Adipose tissue (tissue), 3 donors: Measurements from ENCODE around the gene MISP. TPM values are rescaled to one million over a fixed set of nuclear protein-coding genes. Genes with fewer than 3 reads are reported as not detected.
"Not testable (repeated sequence)": the region's sequence is repeated elsewhere in the genome, so short reads cannot be mapped to it uniquely, and the experiment has no call there.

Source experiments
- H3K27ac ChIP-seq: one replicate; pipeline ENCODE4 v1.5.1; 2013; ENCODE audit warnings: low read depth, low read length
- WGBS, 3 donors: extraction: QIAGEN DNeasy Blood & Tissue Kit; methylation state at CpG; one replicate each; pipeline ENCODE4 v1.1.7; 2013; 5-methylcytosine and 5-hydroxymethylcytosine counted together
- polyA plus RNA-seq, 3 donors: library from polyadenylated mRNA; stranded (reverse); fragments of 200-250 nt; gene quantifications; one replicate each; pipeline ENCODE4 v1.2.3, GENCODE V29; 2013
- donor health status: healthy with polysubstance abuse.
- donor health status: Bipolar disorder and iron deficiency.
- donor health status: healthy.

MISP gene
- polyA plus RNA-seq, 3 donors = 0.45 to 1.6 (median 1.0) TPM

DNA sequence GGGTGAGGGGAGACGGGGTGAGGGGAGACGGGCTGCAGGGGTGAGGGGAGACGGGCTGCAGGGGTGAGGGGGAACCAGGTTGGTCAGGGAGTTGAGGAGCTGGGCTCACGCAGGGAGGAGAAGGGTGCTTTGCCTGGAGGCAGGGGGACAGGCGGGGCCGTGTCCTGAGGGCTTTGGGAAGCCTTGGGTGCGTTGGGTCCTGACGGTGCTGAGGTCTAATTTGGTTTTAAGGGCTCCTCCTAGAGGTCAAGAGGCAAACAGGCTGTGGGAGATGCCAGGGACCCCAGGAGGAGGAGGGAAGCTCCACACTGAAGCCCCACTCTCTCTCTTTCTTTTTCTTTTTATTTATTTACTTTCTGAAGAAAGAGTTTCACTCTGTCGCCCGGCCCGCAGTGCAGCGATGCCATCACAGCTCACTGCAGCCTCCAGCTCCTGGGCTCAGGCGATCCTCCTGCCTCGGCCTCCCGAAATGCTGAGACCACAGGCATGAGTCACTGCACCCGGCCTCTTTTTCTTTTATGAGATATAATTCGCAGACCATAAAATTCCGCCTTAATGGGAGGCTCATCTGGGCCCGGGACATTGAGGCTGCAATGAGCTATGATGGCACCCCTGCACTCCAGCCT, 9.3 kb upstream of the MISP start:
- no peak overlapping the region for H3K27ac ChIP-seq
- 66 to 84% (median 81%) methylated on average over 15 to 18 of the region's 19 CpGs for WGBS, 3 donors

- 90 to 92% (median 92%) methylated on average over 24 of the region's 24 CpGs for WGBS, 3 donors
- no peak overlapping the region for H3K27ac ChIP-seq
Measured at GRCh38 chr19:742540-743075, 8.3 kb upstream of the MISP start.

DNA sequence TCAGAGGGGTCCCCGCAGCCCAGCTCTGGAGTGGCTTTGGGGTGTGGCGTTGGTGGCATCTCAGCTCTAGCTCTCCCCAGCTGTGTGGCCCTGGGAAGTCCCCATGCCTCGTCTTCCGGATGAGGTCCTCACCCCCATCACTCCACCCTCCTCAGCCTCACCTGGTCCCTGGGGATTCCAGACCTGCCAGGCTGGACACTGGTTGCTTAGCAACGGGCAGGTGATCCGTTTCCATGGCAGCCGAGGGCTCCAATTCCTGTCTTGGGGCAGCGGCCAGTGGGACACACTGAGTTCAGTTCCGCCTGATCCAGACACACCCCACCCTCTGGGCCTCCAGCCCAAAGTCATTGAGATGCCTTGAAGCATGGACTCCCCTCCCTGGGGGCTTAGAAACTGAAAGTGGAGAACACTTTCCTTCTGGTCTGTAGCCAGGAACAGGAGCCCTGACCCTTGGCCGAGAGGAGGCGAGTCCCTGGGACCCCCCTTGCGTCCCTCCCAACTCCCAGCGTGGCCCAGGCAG, 7.7 kb upstream of the MISP start:
- no peak overlapping the region for H3K27ac ChIP-seq
- WGBS, 3 donors = 45 to 49% (median 48%) methylated on average over 13 of the region's 13 CpGs

GRCh38 chr19:745138-745537, 5.8 kb upstream of the MISP start:
- not testable (repeated sequence) for H3K27ac ChIP-seq
- WGBS, 3 donors = 39 to 63% (median 60%) methylated on average over 7 of the region's 7 CpGs

- no peak overlapping the region for H3K27ac ChIP-seq
- 92 to 96% (median 95%) methylated on average over 39 to 43 of the region's 43 CpGs for WGBS, 3 donors
Measured at GRCh38 chr19:746208-746819, 4.6 kb upstream of the MISP start.

- 96 to 98% (median 98%) methylated on average over 21 to 22 of the region's 22 CpGs for WGBS, 3 donors
- H3K27ac ChIP-seq = no peak overlapping the region
Measured at GRCh38 chr19:746956-747355, 4.0 kb upstream of the MISP start.

DNA sequence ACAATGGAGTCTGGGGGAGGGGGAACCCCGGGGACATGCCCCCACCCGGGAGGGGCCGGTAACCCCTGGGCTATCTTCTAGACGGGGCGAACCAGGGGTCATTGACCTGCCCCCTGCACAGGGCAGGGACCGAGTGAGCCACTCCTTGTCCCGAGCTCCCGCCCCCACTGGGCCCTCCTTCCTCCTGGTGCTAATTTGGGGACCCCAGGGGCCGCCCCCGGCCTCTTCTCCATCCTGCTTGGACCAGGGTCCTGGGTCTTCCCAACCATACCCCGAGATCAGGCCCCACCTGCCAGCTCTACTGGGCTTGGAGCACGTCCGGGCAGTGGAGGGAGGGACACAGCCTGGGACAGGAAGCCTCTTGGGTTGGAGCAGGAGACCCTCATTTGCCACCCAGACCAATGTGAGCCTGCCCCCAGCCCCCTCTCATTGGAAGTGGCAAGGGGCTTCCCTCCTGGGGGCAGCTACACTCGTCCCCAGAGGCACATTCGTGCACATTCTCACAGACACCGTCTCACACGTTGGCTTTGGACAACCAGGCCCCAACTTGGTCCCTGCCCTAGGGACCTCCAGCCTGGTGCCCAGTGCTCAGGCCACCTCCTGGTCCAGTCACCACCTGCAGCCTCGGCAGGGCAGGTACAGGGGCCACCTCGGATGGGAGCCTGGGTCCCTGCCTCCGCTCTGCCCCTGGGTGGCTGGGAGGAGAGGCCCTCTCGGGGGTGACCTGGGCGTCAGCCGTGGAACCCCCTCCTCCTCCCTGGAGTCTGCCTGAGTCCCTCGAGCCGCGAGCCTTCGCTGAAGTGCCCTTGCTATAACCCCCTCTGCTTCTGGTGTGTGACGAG, 3.3 kb upstream of the MISP start:
- 93 to 98% (median 97%) methylated on average over 23 to 28 of the region's 28 CpGs for WGBS, 3 donors

DNA sequence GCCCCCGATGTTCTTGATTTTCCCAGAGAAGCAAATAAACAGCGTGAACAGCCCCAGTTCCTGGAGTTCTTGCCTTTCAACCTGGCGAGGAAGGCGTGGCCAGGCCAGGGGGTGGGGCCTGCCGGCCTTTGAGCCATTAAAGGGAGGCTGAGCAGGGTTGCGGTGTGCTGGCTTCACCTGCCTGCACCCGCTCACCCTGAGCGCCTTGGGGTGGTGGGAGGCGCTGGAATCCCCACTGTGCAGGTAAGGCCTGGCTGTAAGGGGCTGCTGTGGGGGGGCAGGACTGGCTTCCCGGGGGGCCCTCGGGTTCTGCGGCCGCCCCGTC, 2.7 kb upstream of the MISP start:
- 78 to 89% (median 82%) methylated on average over 14 of the region's 14 CpGs for WGBS, 3 donors
- no peak overlapping the region for H3K27ac ChIP-seq

More for the DNA sequence above, 3.3 kb upstream of the MISP start:
- H3K27ac ChIP-seq = no peak overlapping the region

DNA sequence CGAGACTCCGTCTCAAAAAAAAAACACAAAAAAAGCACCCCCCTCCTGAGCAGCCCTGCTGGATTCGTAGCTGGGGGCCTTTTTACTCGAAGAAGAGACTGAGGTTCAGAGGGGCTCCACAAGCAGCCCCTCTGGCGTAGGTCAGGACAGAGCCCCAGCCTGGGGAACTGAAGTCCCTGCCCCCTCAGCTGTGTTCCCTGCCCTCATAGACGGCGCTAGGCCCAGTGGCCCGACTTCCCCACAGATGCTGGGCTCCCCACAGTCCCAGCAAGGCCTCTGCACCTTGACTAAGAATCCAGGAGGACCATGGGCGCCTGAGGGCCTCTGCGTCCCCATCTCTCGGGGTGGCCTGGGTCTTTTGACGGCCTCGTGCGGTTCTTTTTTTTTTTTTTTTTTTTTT, 1.1 kb upstream of the MISP start:
- no peak overlapping the region for H3K27ac ChIP-seq
- WGBS, 3 donors = 72 to 83% (median 76%) methylated on average over 13 to 14 of the region's 14 CpGs

- 62 to 66% (median 65%) methylated on average over 27 to 30 of the region's 30 CpGs for WGBS, 3 donors
- no peak overlapping the region for H3K27ac ChIP-seq
Measured at GRCh38 chr19:751501-752341, 809 bp downstream of the MISP start.

DNA sequence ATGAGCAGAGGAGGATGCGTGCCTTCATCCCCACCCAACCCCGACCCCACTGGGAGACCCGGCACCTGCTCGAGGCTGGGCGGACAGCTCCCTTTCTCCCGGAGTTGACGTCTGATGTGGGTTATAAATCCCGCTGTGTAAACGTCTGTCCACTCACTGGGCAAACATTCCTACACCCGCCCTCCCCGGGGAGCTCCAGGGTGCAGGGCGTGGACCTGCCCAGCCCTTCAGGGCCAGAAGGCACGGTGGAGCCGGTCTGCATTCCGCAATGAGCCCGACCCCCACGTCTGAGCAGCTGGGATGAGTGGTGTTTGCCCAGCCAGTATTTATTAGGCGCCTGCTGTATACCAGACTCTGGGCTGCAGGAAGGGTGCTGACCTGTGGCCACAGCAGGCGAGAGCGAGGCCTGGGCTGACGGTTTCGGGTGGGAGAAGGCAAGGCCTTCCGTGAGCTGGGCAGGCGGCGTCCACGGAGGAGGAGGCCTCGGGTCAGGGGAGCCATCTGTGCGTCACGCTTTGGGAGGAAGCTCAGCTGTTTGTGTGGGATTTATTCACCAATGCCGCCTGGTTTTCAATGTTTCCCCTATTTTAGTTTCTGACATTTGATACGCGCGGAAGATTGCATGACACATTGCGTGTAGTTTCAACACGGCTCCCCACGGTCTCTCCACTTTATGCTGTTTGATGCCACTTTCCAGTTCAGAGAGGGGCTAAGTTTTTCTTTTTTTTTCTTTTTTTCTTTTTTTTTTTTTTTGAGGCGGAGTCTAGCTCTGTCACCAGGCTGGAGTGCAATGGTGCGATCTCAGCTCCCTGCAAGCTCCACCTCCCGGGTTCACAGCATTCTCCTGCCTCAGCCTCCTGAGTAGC, 2.0 kb downstream of the MISP start:
- 28 to 31% (median 30%) methylated on average over 39 of the region's 39 CpGs for WGBS, 3 donors

GRCh38 chr19:754530-754929, 3.6 kb downstream of the MISP start:
- H3K27ac ChIP-seq = no peak overlapping the region
- 89 to 91% (median 89%) methylated on average over 9 of the region's 9 CpGs for WGBS, 3 donors

More for the DNA sequence above, 2.0 kb downstream of the MISP start:
- H3K27ac ChIP-seq = no peak overlapping the region

GRCh38 chr19:755063-755462, 4.2 kb downstream of the MISP start:
- 72 to 90% (median 87%) methylated on average over 15 of the region's 15 CpGs for WGBS, 3 donors
- H3K27ac ChIP-seq = no peak overlapping the region

DNA sequence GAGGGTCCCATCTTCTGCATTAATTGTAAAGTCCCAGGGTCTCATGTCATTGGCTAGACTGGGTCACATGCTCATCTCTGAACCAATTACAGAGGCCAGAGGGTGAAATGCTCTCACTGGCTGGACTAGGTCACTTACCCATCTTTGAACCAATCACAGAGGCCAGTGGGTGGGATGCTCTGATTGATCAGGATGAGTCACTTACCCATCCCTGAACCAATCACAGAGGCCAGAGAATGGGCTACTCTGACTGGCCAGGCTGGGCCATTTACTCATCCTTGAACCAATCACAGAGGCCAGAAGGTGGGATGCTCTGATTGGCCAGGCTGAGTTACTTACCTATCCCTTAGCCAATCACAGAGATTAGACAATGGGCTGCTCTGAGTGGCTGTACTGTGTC, 5.3 kb downstream of the MISP start:
- no peak overlapping the region for H3K27ac ChIP-seq

DNA sequence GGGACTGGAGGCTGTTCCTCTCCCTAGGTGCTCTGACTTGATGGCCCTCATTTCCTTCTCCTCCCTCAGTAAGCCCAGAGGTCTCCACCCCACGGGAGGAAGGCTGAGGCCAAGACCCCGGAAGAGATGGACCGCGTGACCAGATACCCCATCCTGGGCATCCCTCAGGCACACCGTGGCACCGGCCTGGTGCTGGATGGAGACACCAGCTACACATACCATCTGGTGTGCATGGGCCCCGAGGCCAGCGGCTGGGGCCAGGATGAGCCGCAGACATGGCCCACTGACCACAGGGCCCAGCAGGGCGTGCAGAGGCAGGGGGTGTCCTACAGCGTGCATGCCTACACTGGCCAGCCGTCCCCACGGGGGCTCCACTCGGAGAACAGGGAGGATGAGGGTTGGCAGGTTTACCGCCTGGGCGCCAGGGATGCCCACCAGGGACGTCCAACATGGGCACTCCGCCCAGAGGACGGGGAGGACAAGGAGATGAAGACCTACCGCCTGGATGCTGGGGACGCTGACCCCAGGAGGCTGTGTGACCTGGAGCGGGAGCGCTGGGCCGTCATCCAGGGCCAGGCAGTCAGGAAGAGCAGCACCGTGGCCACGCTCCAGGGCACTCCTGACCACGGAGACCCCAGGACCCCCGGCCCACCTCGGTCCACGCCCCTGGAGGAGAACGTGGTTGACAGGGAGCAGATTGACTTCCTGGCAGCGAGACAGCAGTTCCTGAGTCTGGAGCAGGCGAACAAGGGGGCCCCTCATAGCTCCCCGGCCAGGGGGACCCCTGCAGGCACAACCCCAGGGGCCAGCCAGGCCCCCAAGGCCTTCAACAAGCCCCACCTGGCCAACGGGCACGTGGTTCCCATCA, 6.1 kb downstream of the MISP start:
- WGBS, 3 donors = 84 to 87% (median 87%) methylated on average over 36 of the region's 36 CpGs
- no peak overlapping the region for H3K27ac ChIP-seq

DNA sequence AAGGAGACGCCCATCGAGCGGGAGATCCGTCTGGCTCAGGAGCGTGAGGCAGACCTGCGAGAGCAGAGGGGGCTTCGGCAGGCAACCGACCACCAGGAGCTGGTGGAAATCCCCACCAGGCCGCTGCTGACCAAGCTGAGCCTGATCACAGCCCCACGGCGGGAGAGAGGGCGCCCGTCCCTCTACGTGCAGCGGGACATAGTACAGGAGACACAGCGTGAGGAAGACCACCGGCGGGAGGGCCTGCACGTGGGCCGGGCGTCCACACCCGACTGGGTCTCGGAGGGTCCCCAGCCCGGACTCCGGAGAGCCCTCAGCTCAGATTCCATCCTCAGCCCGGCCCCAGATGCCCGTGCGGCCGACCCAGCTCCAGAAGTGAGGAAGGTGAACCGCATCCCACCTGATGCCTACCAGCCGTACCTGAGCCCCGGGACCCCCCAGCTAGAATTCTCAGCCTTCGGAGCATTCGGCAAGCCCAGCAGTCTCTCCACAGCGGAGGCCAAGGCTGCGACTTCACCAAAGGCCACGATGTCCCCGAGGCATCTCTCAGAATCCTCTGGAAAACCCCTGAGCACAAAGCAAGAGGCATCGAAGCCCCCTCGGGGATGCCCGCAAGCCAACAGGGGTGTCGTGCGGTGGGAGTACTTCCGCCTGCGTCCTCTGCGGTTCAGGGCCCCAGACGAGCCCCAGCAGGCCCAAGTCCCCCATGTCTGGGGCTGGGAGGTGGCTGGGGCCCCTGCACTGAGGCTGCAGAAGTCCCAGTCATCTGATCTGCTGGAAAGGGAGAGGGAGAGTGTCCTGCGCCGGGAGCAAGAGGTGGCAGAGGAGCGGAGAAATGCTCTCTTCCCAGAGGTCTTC, 7.1 kb downstream of the MISP start:
- no peak overlapping the region for H3K27ac ChIP-seq
- 91 to 96% (median 94%) methylated on average over 49 to 50 of the region's 50 CpGs for WGBS, 3 donors
